Panc1 (cell line): ENCODE data around the gene SMAD5. TPM values are rescaled to one million over a fixed set of nuclear protein-coding genes. Genes with fewer than 3 reads are reported as not detected.

ENCODE experiments used
- ATAC-seq: fragments of 200-7000 bp; cut with Tn5 transposase; 2 replicates; pipeline ENCODE4 v1.9.1; 2020; ENCODE audit warnings: mild to moderate bottlenecking, moderate library complexity
- BruUV-seq: library from RNA; stranded (reverse); fragments of 400-500 nt; replicated peaks from 2 replicates; lab custom pipeline; 2021; lab: Mats Ljungman, UMichigan
- CTCF ChIA-PET: fragments of 300-600 bp; sonication (Branson Sonifier 250); formaldehyde crosslinking; loops from one replicate; lab custom pipeline; 2022; ENCODE audit warnings: antibody characterized with exemption; lab: Charles Lee
- POLR2A ChIA-PET: fragments of 300-600 bp; sonication (Branson Sonifier 250); formaldehyde crosslinking; loops from one replicate; lab custom pipeline; 2022; ENCODE audit warnings: antibody characterized with exemption; lab: Charles Lee
- DNase-seq: peaks from one replicate; pipeline ENCODE4 v3.0.0-alpha.2; 2010; ENCODE audit warnings: low read depth, low spot score
- H3K27ac ChIP-seq: 2 replicates; pipeline ENCODE4 v1.5.1; 2011; ENCODE audit warnings: mild to moderate bottlenecking, low read length, inconsistent platforms
- H3K27me3 ChIP-seq: fragments of 200-500 bp; sonication (Bioruptor generic); 2 replicates; pipeline ENCODE4 v1.6.0; 2014; ENCODE audit warnings: low read length, inconsistent platforms; ENCODE audit not compliant: control insufficient read depth, insufficient read depth
- H3K36me3 ChIP-seq: fragments of 200-500 bp; sonication (Bioruptor generic); 2 replicates; pipeline ENCODE4 v1.5.1; 2014; ENCODE audit warnings: inconsistent platforms, mild to moderate bottlenecking, low read length, moderate library complexity; ENCODE audit not compliant: control insufficient read depth, insufficient read depth
- H3K4me1 ChIP-seq: 2 replicates; pipeline ENCODE4 v1.5.1; 2011; ENCODE audit warnings: inconsistent platforms, mild to moderate bottlenecking, low read length, moderate library complexity; ENCODE audit not compliant: control insufficient read depth, insufficient read depth
- H3K4me3 ChIP-seq, 2 experiments: 2 replicates each; pipeline ENCODE4 v1.5.1; 2011 to 2012; ENCODE audit warnings: low read depth in 2 of 2, low read length in 2 of 2, mild to moderate bottlenecking in 2 of 2, inconsistent platforms in 1 of 2, moderate library complexity in 1 of 2
- H3K9me3 ChIP-seq: fragments of 200-500 bp; sonication (Bioruptor generic); 2 replicates; pipeline ENCODE4 v1.5.1; 2014; ENCODE audit warnings: low read depth, mild to moderate bottlenecking, inconsistent platforms, low read length, moderate library complexity; ENCODE audit not compliant: control insufficient read depth, insufficient read depth
- CTCF ChIP-seq: fragments of 450-650 bp; IDR thresholded peaks from 2 replicates; pipeline ENCODE4 v1.5.1; 2017; ENCODE audit warnings: mild to moderate bottlenecking
- POLR2AphosphoS5 ChIP-seq: IDR thresholded peaks from 2 replicates; pipeline ENCODE4 v1.6.1; 2012; ENCODE audit warnings: mild to moderate bottlenecking, low read depth, low read length, moderate library complexity
- REST ChIP-seq, 2 experiments: IDR thresholded peaks; 2 replicates each; pipeline ENCODE4 v1.6.1; 2011 to 2012; ENCODE audit warnings: low read depth in 2 of 2, control low read depth in 1 of 2, low read length in 1 of 2, mild to moderate bottlenecking in 1 of 2, moderate library complexity in 1 of 2; ENCODE audit not compliant: insufficient read depth in 1 of 2
- SIN3A ChIP-seq: IDR thresholded peaks from 2 replicates; pipeline ENCODE4 v1.6.1; 2012; ENCODE audit warnings: low read depth, mild to moderate bottlenecking, low read length, moderate library complexity, borderline replicate concordance; ENCODE audit not compliant: insufficient read depth
- TCF7L2 ChIP-seq: IDR thresholded peaks from 2 replicates; pipeline ENCODE4 v1.6.1; 2011; ENCODE audit warnings: mild to moderate bottlenecking, low read depth, low read length, inconsistent platforms
- in situ Hi-C: cut with HindIII; loops from 2 replicates; pipeline ENCODE4 v1.10.0; 2016; ENCODE audit warnings: low sequenced_read_pairs, low pct_unique_long_range_greater_than_20kb
- intact Hi-C: fragments of 100-400 bp; cut with micrococcal nuclease; formaldehyde crosslinking; loops from one replicate; pipeline ENCODE4 v1.10.0; 2022; ENCODE audit not compliant: unreplicated experiment
- total RNA-seq: library from RNA; stranded (reverse); gene quantifications from one replicate; pipeline ENCODE4 v1.2.1, GENCODE V29; 2021; ENCODE audit not compliant: unreplicated experiment

The SMAD5 gene
- total RNA-seq, 1 experiment from 2014 or later = 61.5 TPM

GRCh38 chr5:136182618-136183017, 50.0 kb downstream of the SMAD5 start:
- TF ChIP-seq POLR2AphosphoS5 (no peak), SIN3A (no peak), CTCF (no peak)
- H3K27me3 ChIP-seq = no peaks in the 10 kb centered on the region
- intact Hi-C loops = no loop called here
- no peak overlapping the region for H3K4me3 ChIP-seq
- ChIA-PET CTCF (interaction anchor here (0.7 kb wide), 1 partner anchor 294 kb away, joined by 4 read pairs; no protein-coding TSS in a partner anchor), POLR2A (no interaction called here)
- in situ Hi-C loops = no loop called here
- H3K9me3 ChIP-seq = no peaks in the 10 kb centered on the region
- DNase-seq = no peak
- H3K27ac ChIP-seq = no peak overlapping the region
- ATAC-seq = no peak
- peaks cover 10% of the 10 kb centered on the region; the same call in 1 of the 2 replicates for H3K36me3 ChIP-seq
- H3K4me1 ChIP-seq = no peaks in the 10 kb centered on the region
- BruUV-seq = no TSS peak

- TF ChIP-seq SIN3A (no peak), REST (IDR thresholded peaks at IDR 0.05; ENCODE audit: insufficient read depth in 1 of 2, low read depth in 2 of 2, low read length in 1 of 2) (no peak), TCF7L2 (no peak), CTCF (no peak), POLR2AphosphoS5 (no peak)
- CTCF ChIA-PET = no interaction called here
- in situ Hi-C loops = no loop called here
- ATAC-seq (no peak), DNase-seq (no peak)
- POLR2A ChIA-PET = no interaction called here
- no peak overlapping the region for H3K4me3 ChIP-seq
- no peaks in the 10 kb centered on the region for H3K4me1 ChIP-seq
- H3K27ac ChIP-seq = no peak overlapping the region
- H3K9me3 ChIP-seq = no peaks in the 10 kb centered on the region
- BruUV-seq = no TSS peak
- H3K27me3 ChIP-seq = no peaks in the 10 kb centered on the region
- H3K36me3 ChIP-seq = peaks cover 2% of the 10 kb centered on the region; the same call in 1 of the 2 replicates
- intact Hi-C loops = no loop called here
Observed at GRCh38 chr5:136185974-136186665, 53.5 kb downstream of the SMAD5 start.
